ENCODE data around the gene TSPAN31. TPM values are rescaled to one million over a fixed set of nuclear protein-coding genes. Genes with fewer than 3 reads are reported as not detected.

The TSPAN31 gene
- total RNA-seq, 1 donor: 41.6 TPM

- TF ChIP-seq CTCF (IDR thresholded peaks at IDR 0.05; ENCODE audit: extremely low read depth, low read depth, low read length): no peak
- Histone ChIP-seq H3K36me3 (ENCODE audit: insufficient read depth, low read length) (peaks cover 37% of the 10 kb centered on the region), H3K4me3 (ENCODE audit: insufficient read depth, low read length) (peak overlapping the region; percentile 99)
Observed at GRCh38 chr12:57782243-57782607, 37.4 kb downstream of the TSPAN31 start.

GRCh38 chr12:57782608-57783465, 38.0 kb downstream of the TSPAN31 start, which contains the start of gene TSFM:
Gene TSFM (plus strand): TSS chr12:57782787. CDS start chr12:57782802, 15 bp downstream.
- DNase-seq (ENCODE audit: insufficient read length, low spot score, missing footprints): peak; percentile 91
- no peaks in the 10 kb centered on the region for H3K27me3 ChIP-seq (ENCODE audit: insufficient read depth, low read length)
- H3K4me3 ChIP-seq (ENCODE audit: insufficient read depth, low read length): peak within 1 kb of the TSS; percentile 99
- TF ChIP-seq CTCF (IDR thresholded peaks at IDR 0.05; ENCODE audit: extremely low read depth, low read depth, low read length): peak; percentile 92
- peaks cover 26% of the 10 kb centered on the region for H3K79me2 ChIP-seq (ENCODE audit: insufficient read depth, low read length)
- H3K9me3 ChIP-seq (ENCODE audit: low read depth, low read length): no peaks in the 10 kb centered on the region
- peaks cover 40% of the 10 kb centered on the region for H3K36me3 ChIP-seq (ENCODE audit: insufficient read depth, low read length)
- peak within 1 kb of the TSS; percentile 86 for H3K27ac ChIP-seq (ENCODE audit: low read depth, low read length)
- peaks cover 11% of the 10 kb centered on the region for H3K4me1 ChIP-seq (ENCODE audit: insufficient read depth, low read length)
- no peaks in the 10 kb centered on the region for H4K20me1 ChIP-seq (ENCODE audit: insufficient read depth, low read length)
- H2AFZ ChIP-seq (ENCODE audit: low read length): peak within 1 kb of the TSS; percentile 96
- peak within 1 kb of the TSS; percentile 93 for H3K4me2 ChIP-seq (ENCODE audit: insufficient read depth, low read length)

More at GRCh38 chr12:57782243-57782607, 37.4 kb downstream of the TSPAN31 start:
- no peaks in the 10 kb centered on the region for H3K27me3 ChIP-seq (ENCODE audit: insufficient read depth, low read length)
- no peak overlapping the region for H3K27ac ChIP-seq (ENCODE audit: low read depth, low read length)
- H4K20me1 ChIP-seq (ENCODE audit: insufficient read depth, low read length): no peaks in the 10 kb centered on the region
- no peak for DNase-seq (ENCODE audit: insufficient read length, low spot score, missing footprints)
- peaks cover 24% of the 10 kb centered on the region for H3K79me2 ChIP-seq (ENCODE audit: insufficient read depth, low read length)
- H3K4me1 ChIP-seq (ENCODE audit: insufficient read depth, low read length): peaks cover 11% of the 10 kb centered on the region
- no peaks in the 10 kb centered on the region for H3K9me3 ChIP-seq (ENCODE audit: low read depth, low read length)
- H2AFZ ChIP-seq (ENCODE audit: low read length): peak overlapping the region; percentile 96
- peak overlapping the region; percentile 93 for H3K4me2 ChIP-seq (ENCODE audit: insufficient read depth, low read length)

- no peak for TF ChIP-seq CTCF (IDR thresholded peaks at IDR 0.05; ENCODE audit: extremely low read depth, low read depth, low read length)
- Histone ChIP-seq H2AFZ (ENCODE audit: low read length) (no peak overlapping the region), H3K27me3 (ENCODE audit: insufficient read depth, low read length) (no peaks in the 10 kb centered on the region), H3K36me3 (ENCODE audit: insufficient read depth, low read length) (peaks cover 42% of the 10 kb centered on the region), H3K4me2 (ENCODE audit: insufficient read depth, low read length) (peak overlapping the region; percentile 93), H3K79me2 (ENCODE audit: insufficient read depth, low read length) (peaks cover 26% of the 10 kb centered on the region), H3K9me3 (ENCODE audit: low read depth, low read length) (no peaks in the 10 kb centered on the region), H3K27ac (ENCODE audit: low read depth, low read length) (peak overlapping the region; percentile 86), H3K4me1 (ENCODE audit: insufficient read depth, low read length) (peaks cover 11% of the 10 kb centered on the region), H3K4me3 (ENCODE audit: insufficient read depth, low read length) (peak overlapping the region; percentile 99), H4K20me1 (ENCODE audit: insufficient read depth, low read length) (no peaks in the 10 kb centered on the region)
- no peak for DNase-seq (ENCODE audit: insufficient read length, low spot score, missing footprints)
Observed at GRCh38 chr12:57783466-57783801, 38.6 kb downstream of the TSPAN31 start.

GRCh38 chr12:57783861-57784260, 39.0 kb downstream of the TSPAN31 start:
- no peak overlapping the region for H3K4me2 ChIP-seq (ENCODE audit: insufficient read depth, low read length)
- H3K36me3 ChIP-seq (ENCODE audit: insufficient read depth, low read length): peaks cover 44% of the 10 kb centered on the region
- peaks cover 11% of the 10 kb centered on the region for H3K4me1 ChIP-seq (ENCODE audit: insufficient read depth, low read length)
- no peak overlapping the region for H3K4me3 ChIP-seq (ENCODE audit: insufficient read depth, low read length)
- peaks cover 26% of the 10 kb centered on the region for H3K79me2 ChIP-seq (ENCODE audit: insufficient read depth, low read length)
- H4K20me1 ChIP-seq (ENCODE audit: insufficient read depth, low read length): no peaks in the 10 kb centered on the region
- no peak overlapping the region for H3K27ac ChIP-seq (ENCODE audit: low read depth, low read length)
- no peak overlapping the region for H2AFZ ChIP-seq (ENCODE audit: low read length)
- TF ChIP-seq CTCF (IDR thresholded peaks at IDR 0.05; ENCODE audit: extremely low read depth, low read depth, low read length): no peak
- no peak for DNase-seq (ENCODE audit: insufficient read length, low spot score, missing footprints)
- H3K27me3 ChIP-seq (ENCODE audit: insufficient read depth, low read length): no peaks in the 10 kb centered on the region
- no peaks in the 10 kb centered on the region for H3K9me3 ChIP-seq (ENCODE audit: low read depth, low read length)
